Measurements from ENCODE around the gene KRTAP10-2.
"Not testable (repeated sequence)": the region's sequence is repeated elsewhere in the genome, so short reads cannot be mapped to it uniquely, and the experiment has no call there.

KRTAP10-2 gene

GRCh38 chr21:44564886-44565598 is 13.7 kb upstream of the KRTAP10-2 start:
- DNase-seq: peak; percentile 14

- no peak for DNase-seq
Observed at GRCh38 chr21:44564099-44564498, 12.8 kb upstream of the KRTAP10-2 start.

- DNase-seq: no peak
Observed at GRCh38 chr21:44558695-44559094, 7.4 kb upstream of the KRTAP10-2 start, which contains the start of gene KRTAP10-3. TSS of gene KRTAP10-3 (minus strand) at chr21:44558795. CDS start at chr21:44558715, 80 bp downstream.

- not testable (repeated sequence) for DNase-seq
Observed at GRCh38 chr21:44558329-44558675, 7.0 kb upstream of the KRTAP10-2 start.

GRCh38 chr21:44557491-44558328 is 6.4 kb upstream of the KRTAP10-2 start:
- no peak for DNase-seq

- no peak for DNase-seq
Observed at GRCh38 chr21:44556879-44557278, 5.6 kb upstream of the KRTAP10-2 start.

GRCh38 chr21:44555200-44555875 is 4.0 kb upstream of the KRTAP10-2 start:
- DNase-seq: no peak

- no peak for DNase-seq
Observed at GRCh38 chr21:44552681-44553080, 1.4 kb upstream of the KRTAP10-2 start.

- no peak for DNase-seq
Observed at GRCh38 chr21:44552136-44552535, 831 bp upstream of the KRTAP10-2 start.

- no peak for DNase-seq
Observed at GRCh38 chr21:44550807-44551206, 498 bp downstream of the KRTAP10-2 start.

- not testable (repeated sequence) for DNase-seq
Observed at GRCh38 chr21:44550285-44550684, 1.0 kb downstream of the KRTAP10-2 start.

- DNase-seq: no peak
Observed at GRCh38 chr21:44549525-44550211, 1.6 kb downstream of the KRTAP10-2 start.

GRCh38 chr21:44548922-44549321 is 2.4 kb downstream of the KRTAP10-2 start:
- no peak for DNase-seq

GRCh38 chr21:44548381-44548780 is 2.9 kb downstream of the KRTAP10-2 start:
- no peak for DNase-seq

- peak; percentile 52 for DNase-seq
Observed at GRCh38 chr21:44547656-44548331, 3.5 kb downstream of the KRTAP10-2 start.

- DNase-seq: no peak
Observed at GRCh38 chr21:44544566-44544965, 6.7 kb downstream of the KRTAP10-2 start.

- no peak for DNase-seq
Observed at GRCh38 chr21:44542716-44543115, 8.6 kb downstream of the KRTAP10-2 start.

GRCh38 chr21:44540741-44541288 is 10.5 kb downstream of the KRTAP10-2 start:
- no peak for DNase-seq

GRCh38 chr21:44539991-44540666 is 11.2 kb downstream of the KRTAP10-2 start, which contains the start of gene KRTAP10-1:
TSS of gene KRTAP10-1 (minus strand) at chr21:44540195. CDS start at chr21:44540150, 45 bp downstream.
- no peak for DNase-seq

GRCh38 chr21:44539046-44539445 is 12.3 kb downstream of the KRTAP10-2 start:
- DNase-seq: no peak
